Heart left ventricle (tissue), 13 donors: ENCODE measurements around the gene KMO.

ENCODE experiments used
- POLR2A ChIP-seq, 2 donors: fragments of 450-650 bp; IDR thresholded peaks; one replicate each; pipeline ENCODE4 v1.6.1; 2017; ENCODE audit warnings: antibody characterized with exemption in 2 of 2, mild to moderate bottlenecking in 2 of 2, moderate library complexity in 2 of 2
- TF ChIP-seq, protein P1 (sequence below), 12 donors: fragments of 200-600 bp; sonication (generic) in 4 of 12; IDR thresholded peaks; one replicate each; pipeline versions ENCODE4 v1.5.0 to v1.8.0; 2018 to 2022; ENCODE audit warnings: antibody characterized with exemption in 12 of 12, mild to moderate bottlenecking in 5 of 12
- donor health status: ischemic (EF 13 %, LVEDD 7.1; RV severe dilation, severe dysfunction).
- donor health status: DM: no; HTN: yes; CAD: no.
- donor health status: DM: no; HTN: no; CAD: no.
- donor health status: ischemic (EF 25% LVEDD 6.9; RV normal size, moderate dysfunction).
- donor health status: ischemic (EF 25% LVEDD 5.7; RV mildly dilated, moderate dysfunction).
- donor health status: ischemic (EF 35%, LVEDD 5.7; RV mildly dilated, moderate dysfunction).
- donor health status: nonischemic (EF 11% LVEDD 7.7; RV severe dilation, severe dysfunction).
- donor health status: DM: yes; HTN: yes; CAD: no.
- donor health status: PGD.
- donor health status: ischemic (EF 29% LVEDD 5.4; RV normal size, mild dysfunction).
- donor health status: nonischemic (EF 23%, LVEDD 6.1; RV moderate dilation, normal function).

DNA sequence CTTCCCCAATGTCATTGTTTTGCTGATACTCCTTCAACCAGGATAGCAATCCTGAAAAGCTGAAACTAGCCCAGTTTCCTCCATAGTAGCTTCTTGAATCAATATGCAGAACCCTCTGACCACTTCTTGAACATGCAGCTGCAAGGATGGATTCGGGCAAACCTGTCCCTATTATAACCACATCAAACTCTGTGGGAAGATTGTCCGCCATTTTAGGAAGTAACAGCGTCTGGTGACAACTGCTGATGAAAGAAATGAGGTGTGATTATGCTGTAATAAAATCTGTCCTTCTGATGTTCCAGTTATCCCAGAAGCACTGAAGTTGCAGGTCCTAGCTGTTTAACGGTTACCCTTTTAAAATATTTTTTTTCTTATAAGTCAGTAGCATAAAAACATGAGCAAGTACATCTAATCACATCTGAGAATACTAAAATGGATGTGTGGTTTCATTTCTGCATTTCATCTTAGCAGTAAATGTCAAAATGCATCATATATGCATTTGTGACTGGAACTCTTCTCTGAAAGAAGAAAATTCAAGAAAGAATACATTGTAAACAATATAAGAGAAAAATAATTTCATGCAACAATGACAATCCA lies 103.5 kb downstream of the KMO start:
- no peak for TF ChIP-seq POLR2A (IDR thresholded peaks at IDR 0.05)
- TF ChIP-seq, protein P1, sequence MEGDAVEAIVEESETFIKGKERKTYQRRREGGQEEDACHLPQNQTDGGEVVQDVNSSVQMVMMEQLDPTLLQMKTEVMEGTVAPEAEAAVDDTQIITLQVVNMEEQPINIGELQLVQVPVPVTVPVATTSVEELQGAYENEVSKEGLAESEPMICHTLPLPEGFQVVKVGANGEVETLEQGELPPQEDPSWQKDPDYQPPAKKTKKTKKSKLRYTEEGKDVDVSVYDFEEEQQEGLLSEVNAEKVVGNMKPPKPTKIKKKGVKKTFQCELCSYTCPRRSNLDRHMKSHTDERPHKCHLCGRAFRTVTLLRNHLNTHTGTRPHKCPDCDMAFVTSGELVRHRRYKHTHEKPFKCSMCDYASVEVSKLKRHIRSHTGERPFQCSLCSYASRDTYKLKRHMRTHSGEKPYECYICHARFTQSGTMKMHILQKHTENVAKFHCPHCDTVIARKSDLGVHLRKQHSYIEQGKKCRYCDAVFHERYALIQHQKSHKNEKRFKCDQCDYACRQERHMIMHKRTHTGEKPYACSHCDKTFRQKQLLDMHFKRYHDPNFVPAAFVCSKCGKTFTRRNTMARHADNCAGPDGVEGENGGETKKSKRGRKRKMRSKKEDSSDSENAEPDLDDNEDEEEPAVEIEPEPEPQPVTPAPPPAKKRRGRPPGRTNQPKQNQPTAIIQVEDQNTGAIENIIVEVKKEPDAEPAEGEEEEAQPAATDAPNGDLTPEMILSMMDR (IDR thresholded peaks at IDR 0.05) = no peak
